Measurements from ENCODE around the gene PALD1. TPM values are rescaled to one million over a fixed set of nuclear protein-coding genes. Genes with fewer than 3 reads are reported as not detected.

PALD1 gene
- total RNA-seq, 1 donor from 2014 or later = 1.2 TPM

GRCh38 chr10:70448236-70448635, 30.3 kb upstream of the PALD1 start:
- peaks cover 4% of the 10 kb centered on the region for H3K4me1 Mint-ChIP-seq (ENCODE audit: low read depth)
- DNase-seq (ENCODE audit: low spot score, unreplicated experiment) = no peak
- no peak overlapping the region for H3K27ac Mint-ChIP-seq
- H3K27me3 Mint-ChIP-seq = peaks cover 37% of the 10 kb centered on the region
- TF ChIP-seq, protein P1, sequence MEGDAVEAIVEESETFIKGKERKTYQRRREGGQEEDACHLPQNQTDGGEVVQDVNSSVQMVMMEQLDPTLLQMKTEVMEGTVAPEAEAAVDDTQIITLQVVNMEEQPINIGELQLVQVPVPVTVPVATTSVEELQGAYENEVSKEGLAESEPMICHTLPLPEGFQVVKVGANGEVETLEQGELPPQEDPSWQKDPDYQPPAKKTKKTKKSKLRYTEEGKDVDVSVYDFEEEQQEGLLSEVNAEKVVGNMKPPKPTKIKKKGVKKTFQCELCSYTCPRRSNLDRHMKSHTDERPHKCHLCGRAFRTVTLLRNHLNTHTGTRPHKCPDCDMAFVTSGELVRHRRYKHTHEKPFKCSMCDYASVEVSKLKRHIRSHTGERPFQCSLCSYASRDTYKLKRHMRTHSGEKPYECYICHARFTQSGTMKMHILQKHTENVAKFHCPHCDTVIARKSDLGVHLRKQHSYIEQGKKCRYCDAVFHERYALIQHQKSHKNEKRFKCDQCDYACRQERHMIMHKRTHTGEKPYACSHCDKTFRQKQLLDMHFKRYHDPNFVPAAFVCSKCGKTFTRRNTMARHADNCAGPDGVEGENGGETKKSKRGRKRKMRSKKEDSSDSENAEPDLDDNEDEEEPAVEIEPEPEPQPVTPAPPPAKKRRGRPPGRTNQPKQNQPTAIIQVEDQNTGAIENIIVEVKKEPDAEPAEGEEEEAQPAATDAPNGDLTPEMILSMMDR (IDR thresholded peaks at IDR 0.05; ENCODE audit: unreplicated experiment) = no peak
- H3K36me3 Mint-ChIP-seq (ENCODE audit: insufficient read depth) = no peaks in the 10 kb centered on the region
- H3K9me3 Mint-ChIP-seq (ENCODE audit: low read depth) = no peaks in the 10 kb centered on the region
- H3K4me3 Mint-ChIP-seq (ENCODE audit: low read depth) = no peak overlapping the region

- peaks cover 59% of the 10 kb centered on the region for H3K27me3 Mint-ChIP-seq
Observed at GRCh38 chr10:70455213-70455630, 23.3 kb upstream of the PALD1 start.

DNA sequence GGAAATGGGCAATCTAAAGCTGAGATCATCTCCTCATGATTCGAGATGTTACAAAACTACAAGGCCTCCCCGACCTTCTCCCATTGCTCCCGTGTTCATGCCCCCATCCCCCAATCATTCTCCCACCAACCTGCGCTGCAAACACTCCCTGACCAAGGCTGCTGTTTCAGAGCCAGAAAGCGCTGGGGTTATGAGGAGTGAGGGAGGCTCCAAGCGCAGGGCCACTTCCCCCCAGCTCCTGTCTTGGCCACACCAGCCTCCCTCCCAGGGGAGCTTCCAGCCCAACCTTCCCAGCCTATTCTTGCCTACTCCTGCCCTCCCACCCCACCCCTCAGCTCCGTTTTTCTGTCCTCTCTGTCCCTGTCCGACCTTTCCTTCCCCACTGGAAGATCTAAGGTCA, 22.4 kb upstream of the PALD1 start:
- no peaks in the 10 kb centered on the region for H3K9me3 Mint-ChIP-seq (ENCODE audit: low read depth)
- no peak overlapping the region for H3K27ac Mint-ChIP-seq
- no peak overlapping the region for H3K4me3 Mint-ChIP-seq (ENCODE audit: low read depth)
- TF ChIP-seq, protein P1 (IDR thresholded peaks at IDR 0.05; ENCODE audit: unreplicated experiment) = no peak
- H3K36me3 Mint-ChIP-seq (ENCODE audit: insufficient read depth) = no peaks in the 10 kb centered on the region
- no peaks in the 10 kb centered on the region for H3K4me1 Mint-ChIP-seq (ENCODE audit: low read depth)
- DNase-seq (ENCODE audit: low spot score, unreplicated experiment) = no peak
- peaks cover 59% of the 10 kb centered on the region for H3K27me3 Mint-ChIP-seq

More at GRCh38 chr10:70455213-70455630, 23.3 kb upstream of the PALD1 start:
- Mint-ChIP-seq H3K9me3 (ENCODE audit: low read depth) (no peaks in the 10 kb centered on the region), H3K4me1 (ENCODE audit: low read depth) (no peaks in the 10 kb centered on the region), H3K36me3 (ENCODE audit: insufficient read depth) (no peaks in the 10 kb centered on the region), H3K27ac (no peak overlapping the region), H3K4me3 (ENCODE audit: low read depth) (no peak overlapping the region)
- TF ChIP-seq, protein P1 (IDR thresholded peaks at IDR 0.05; ENCODE audit: unreplicated experiment) = no peak
- DNase-seq (ENCODE audit: low spot score, unreplicated experiment) = no peak

- Mint-ChIP-seq H3K27me3 (peaks cover 62% of the 10 kb centered on the region), H3K9me3 (ENCODE audit: low read depth) (no peaks in the 10 kb centered on the region), H3K4me1 (ENCODE audit: low read depth) (no peaks in the 10 kb centered on the region), H3K27ac (no peak overlapping the region), H3K4me3 (ENCODE audit: low read depth) (peak overlapping the region; percentile 7), H3K36me3 (ENCODE audit: insufficient read depth) (no peaks in the 10 kb centered on the region)
- TF ChIP-seq, protein P1 (IDR thresholded peaks at IDR 0.05; ENCODE audit: unreplicated experiment) = no peak
- no peak for DNase-seq (ENCODE audit: low spot score, unreplicated experiment)
Observed at GRCh38 chr10:70457759-70458305, 20.7 kb upstream of the PALD1 start.

DNA sequence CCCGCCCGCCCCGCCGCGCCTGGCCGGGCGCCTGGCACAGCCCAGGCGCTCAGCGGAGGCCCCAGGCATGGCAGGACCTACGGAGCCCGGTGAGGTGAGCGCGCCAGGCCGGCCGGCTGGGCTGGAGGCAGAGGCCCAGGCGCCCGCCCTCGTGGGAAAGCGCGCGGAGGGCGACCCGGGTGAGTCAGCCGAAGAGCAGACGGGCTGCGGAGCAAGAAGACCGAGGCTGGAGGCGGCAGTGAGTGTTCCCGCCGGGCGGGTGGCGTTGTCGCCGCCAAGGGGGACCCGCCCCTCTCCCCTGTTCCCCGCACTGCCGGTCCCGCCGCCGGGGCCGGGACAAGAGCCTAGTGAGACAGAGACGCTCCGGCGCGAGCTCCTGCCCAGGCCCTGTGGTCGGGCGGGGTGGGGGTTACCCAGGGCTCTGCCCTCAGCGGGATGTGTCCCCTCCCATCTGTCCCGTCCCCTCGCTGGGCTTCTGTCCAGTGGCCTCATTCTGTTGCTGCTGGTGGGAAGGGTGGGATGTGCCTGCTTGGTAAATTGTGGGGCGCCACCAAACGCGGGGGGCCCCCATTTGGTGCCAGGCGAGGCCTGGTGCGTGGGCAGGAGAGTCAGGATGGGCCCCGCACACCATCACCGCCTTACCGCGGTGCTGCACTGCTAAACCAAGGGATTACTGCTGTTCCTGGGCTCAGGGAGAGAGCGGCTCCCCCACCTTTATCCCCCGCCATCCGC, 20.1 kb upstream of the PALD1 start:
- Mint-ChIP-seq H3K4me3 (ENCODE audit: low read depth) (peak overlapping the region; percentile 42), H3K27me3 (peaks cover 62% of the 10 kb centered on the region)

More for the DNA sequence above, 20.1 kb upstream of the PALD1 start:
- H3K36me3 Mint-ChIP-seq (ENCODE audit: insufficient read depth) = no peaks in the 10 kb centered on the region
- no peaks in the 10 kb centered on the region for H3K9me3 Mint-ChIP-seq (ENCODE audit: low read depth)
- DNase-seq (ENCODE audit: low spot score, unreplicated experiment) = peak; percentile 39
- H3K27ac Mint-ChIP-seq = no peak overlapping the region
- TF ChIP-seq, protein P1 (IDR thresholded peaks at IDR 0.05; ENCODE audit: unreplicated experiment) = no peak
- no peaks in the 10 kb centered on the region for H3K4me1 Mint-ChIP-seq (ENCODE audit: low read depth)
